ENCODE measurements around the gene CD36.

Gene CD36

DNA sequence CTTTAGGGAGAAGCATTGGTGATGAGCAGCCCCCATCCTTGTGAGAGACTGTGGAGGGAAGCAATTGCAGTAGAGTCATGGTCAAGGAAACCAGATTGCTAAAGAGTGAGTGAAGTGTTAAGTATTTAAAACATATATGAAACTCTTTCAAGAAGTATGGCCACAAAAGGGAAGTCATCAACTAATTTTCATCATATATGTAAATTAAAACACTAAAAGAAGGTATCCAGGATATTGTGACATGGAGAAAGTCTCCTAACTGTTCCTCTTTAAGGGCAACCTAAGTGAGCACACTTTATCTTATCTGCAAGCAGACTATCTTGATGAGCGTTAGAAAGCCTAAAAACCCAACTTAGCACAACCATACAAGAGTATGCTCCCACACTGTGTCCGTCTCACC, 69.7 kb downstream of the CD36 start:
- DNase-seq, result no peak

DNA sequence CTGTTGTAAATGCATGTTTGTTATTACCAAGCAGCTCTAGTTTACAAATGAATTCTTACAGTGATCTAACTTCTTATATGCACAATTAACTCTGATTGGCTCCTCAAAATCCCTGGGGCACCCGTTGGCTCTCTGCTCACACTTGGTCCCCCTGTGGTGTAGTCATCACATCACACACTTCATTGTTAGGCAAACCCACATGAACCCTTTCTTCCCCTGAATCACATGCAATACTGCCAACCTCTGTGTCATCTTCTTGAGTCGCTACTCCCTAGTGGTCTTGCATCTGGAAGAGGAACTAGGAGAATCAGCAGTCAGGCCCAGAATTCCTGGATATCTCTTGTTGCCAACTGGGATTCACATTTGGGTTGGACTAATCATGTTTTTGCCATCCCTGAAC, 73.1 kb downstream of the CD36 start:
- no peak for DNase-seq

DNA sequence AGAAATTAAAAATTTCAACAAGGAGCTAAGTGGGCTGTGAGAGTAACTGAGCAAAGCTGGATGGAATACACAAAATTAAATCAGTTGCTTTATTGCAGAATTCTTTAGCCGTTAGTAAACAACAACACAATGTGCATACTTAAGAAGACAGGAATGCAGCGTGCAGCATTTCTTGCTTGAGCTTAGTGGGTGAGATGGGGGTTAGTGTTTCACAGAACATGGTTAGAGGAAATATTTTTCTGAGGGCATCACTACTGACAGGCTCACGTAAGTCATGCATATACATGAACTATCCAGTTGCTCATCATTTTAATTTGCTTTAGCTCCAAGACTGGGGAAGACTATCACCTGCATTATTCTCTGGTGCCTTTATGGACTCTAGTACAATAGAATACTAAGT, 80.8 kb downstream of the CD36 start:
- DNase-seq, result no peak

DNA sequence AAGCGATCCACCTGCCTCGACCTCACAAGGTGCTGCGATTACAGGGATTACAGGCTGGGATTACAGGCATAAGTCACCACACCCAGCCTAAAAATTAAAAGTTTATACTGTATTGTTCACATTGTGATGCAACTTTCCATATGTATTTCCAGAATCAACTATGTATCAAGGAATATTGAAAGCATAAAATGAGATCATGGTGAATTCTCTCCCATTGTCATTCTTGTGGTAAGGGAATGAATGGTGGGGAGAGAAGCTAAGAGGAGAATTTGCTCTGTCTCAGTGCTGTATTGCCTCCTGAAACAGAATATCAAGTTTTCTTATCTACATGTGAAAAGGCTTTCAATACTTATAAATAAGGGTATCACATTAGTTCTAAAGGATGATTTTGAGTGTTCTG, 81.7 kb downstream of the CD36 start:
- DNase-seq, result no peak

DNA sequence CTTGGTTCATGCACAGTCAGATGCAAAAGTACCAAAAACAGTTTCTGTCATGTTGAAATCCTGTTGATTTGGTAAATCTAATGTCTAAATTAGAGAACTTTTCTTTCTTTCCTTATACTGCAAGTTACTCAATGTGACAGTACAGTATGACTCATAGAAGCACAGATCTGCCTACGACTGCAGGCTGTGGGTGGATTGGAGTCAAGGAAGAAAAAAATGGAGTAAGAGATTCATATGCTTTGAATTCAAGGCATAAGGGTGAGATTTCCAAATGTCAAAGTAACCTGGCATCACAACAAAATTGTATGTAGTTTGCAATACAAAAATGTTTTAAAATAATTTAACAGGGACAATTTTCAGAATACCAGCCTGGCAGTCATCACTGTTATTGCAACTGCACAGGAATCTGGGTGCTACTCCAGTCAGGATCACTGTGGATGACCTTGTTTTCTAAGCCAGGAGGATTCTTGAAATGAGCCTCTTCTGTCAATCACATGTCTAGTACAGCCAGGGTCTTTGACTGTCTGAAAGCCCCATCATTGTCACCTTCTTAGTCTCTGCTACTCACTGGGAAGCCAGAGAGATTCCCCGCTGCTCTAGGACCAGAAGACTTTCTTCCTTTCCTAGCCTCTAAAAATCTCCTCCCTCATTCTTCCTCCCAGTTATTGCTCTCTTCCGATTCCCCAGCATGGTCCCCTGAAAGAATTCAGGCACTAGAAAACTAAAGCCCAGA, 83.6 kb downstream of the CD36 start:
- no peak for DNase-seq

DNA sequence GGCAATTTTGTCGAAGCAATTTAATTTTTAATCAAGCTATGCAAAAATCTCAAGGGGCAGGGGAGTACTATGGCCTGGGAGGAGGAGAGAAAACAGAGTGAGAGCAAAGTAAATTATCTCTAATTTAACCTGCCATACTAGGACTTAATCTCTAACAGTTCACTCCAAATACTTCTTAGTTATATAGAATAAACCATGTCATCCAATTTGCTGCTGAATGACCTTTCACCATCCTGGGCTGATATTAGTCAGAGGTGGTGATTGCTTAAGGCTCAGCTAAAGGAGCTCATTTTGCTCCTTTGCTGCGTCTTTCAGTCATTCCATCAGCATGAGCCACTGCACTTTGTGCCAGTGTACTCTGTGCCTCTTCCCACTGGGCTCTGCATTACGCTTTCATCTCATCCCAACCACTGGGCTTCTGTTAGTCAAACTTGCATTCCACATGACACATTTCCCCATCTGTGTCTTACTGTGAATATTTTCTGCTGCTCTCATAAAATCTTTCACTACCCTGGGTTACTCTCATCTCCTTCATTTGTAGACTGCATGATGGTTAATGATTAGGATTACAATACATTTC, 84.3 kb downstream of the CD36 start:
- DNase-seq, result no peak

DNA sequence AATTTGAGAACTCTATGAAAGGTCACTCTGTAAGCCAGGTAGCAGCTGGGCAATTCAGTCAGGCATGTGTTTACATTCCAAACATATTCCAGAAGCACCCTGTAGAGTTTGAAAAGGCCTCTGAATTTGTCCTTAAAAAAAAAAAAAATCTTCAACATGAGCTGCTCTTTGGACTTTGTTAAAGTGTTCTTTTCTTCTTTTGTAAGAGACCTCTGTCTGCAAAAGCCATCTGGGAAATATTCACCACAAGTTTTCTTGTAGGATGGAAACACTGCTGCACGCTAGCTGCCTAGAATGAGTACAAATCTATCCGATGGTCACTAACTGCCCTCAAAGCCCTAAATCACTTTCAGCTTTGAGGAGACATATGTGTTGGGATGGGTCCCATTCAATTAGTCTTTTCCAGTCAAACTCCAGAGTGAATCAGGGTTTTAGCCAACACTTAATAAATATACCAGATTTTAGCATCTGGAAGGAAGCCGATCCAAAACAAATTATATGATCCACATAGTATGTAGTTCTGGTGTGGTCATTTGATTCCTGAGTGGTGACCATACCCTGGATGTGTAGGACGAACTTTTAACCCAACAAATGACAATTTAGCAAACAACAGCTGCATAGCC, 85.9 kb downstream of the CD36 start:
- DNase-seq, result no peak

DNA sequence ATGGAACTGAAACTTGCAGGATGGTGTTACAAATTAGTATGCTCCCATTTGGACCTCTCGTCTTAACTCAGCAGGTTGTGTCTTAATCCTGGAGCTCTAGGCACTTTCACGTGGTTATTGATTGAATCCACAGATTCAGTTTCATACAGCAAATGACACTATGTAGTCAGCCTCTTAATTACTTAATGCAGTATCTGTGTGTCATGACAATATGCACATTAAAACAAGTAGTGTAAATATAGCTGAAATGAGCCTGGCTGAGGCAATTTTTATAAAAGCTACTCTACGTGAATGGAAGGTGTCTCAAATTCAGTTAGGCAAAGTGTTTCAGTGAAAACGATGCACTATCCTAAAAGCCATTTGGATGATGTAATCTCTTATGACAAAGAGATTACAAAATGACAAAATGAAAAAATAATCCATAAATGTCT, 86.8 kb downstream of the CD36 start:
- DNase-seq, result no peak

All from stimulated activated CD4-positive, alpha-beta T cell treated with anti-CD3 and anti-CD28 coated beads, Interleukin-4, amount 100 ng/mL, for 4 hours (primary cell).